ENCODE data around the gene CYTH2.

Gene CYTH2

GRCh38 chr19:48476176-48476575, 7.0 kb downstream of the CYTH2 start:
- Histone ChIP-seq H3K9me3 (ENCODE audit: low read length) (no peaks in the 10 kb centered on the region), H2AFZ (ENCODE audit: low read depth, low read length) (no peak overlapping the region), H3K4me1 (ENCODE audit: insufficient read depth, low read length) (no peaks in the 10 kb centered on the region), H3K4me3 (ENCODE audit: low read length) (no peak overlapping the region), H3K27me3 (ENCODE audit: insufficient read depth, low read length) (no peaks in the 10 kb centered on the region), H3K36me3 (ENCODE audit: insufficient read depth, low read length) (peaks cover 90% of the 10 kb centered on the region)

GRCh38 chr19:48477067-48477685, 8.0 kb downstream of the CYTH2 start:
- no peaks in the 10 kb centered on the region for H3K9me3 ChIP-seq (ENCODE audit: low read length)
- H3K36me3 ChIP-seq (ENCODE audit: insufficient read depth, low read length), result peaks cover 81% of the 10 kb centered on the region
- H3K4me1 ChIP-seq (ENCODE audit: insufficient read depth, low read length), result no peaks in the 10 kb centered on the region
- H2AFZ ChIP-seq (ENCODE audit: low read depth, low read length), result no peak overlapping the region
- H3K27me3 ChIP-seq (ENCODE audit: insufficient read depth, low read length), result no peaks in the 10 kb centered on the region
- H3K4me3 ChIP-seq (ENCODE audit: low read length), result no peak overlapping the region

- H3K9me3 ChIP-seq (ENCODE audit: low read length), result no peaks in the 10 kb centered on the region
- H3K27me3 ChIP-seq (ENCODE audit: insufficient read depth, low read length), result no peaks in the 10 kb centered on the region
- H3K36me3 ChIP-seq (ENCODE audit: insufficient read depth, low read length), result peaks cover 78% of the 10 kb centered on the region
- H3K4me3 ChIP-seq (ENCODE audit: low read length), result no peak overlapping the region
- no peaks in the 10 kb centered on the region for H3K4me1 ChIP-seq (ENCODE audit: insufficient read depth, low read length)
- H2AFZ ChIP-seq (ENCODE audit: low read depth, low read length), result no peak overlapping the region
These were observed 8.6 kb downstream of the CYTH2 start for GRCh38 chr19:48477698-48478338.

GRCh38 chr19:48478339-48479256, 9.4 kb downstream of the CYTH2 start:
- Histone ChIP-seq H3K27me3 (ENCODE audit: insufficient read depth, low read length) (no peaks in the 10 kb centered on the region), H3K4me3 (ENCODE audit: low read length) (no peak overlapping the region), H3K36me3 (ENCODE audit: insufficient read depth, low read length) (peaks cover 70% of the 10 kb centered on the region), H3K4me1 (ENCODE audit: insufficient read depth, low read length) (no peaks in the 10 kb centered on the region), H2AFZ (ENCODE audit: low read depth, low read length) (no peak overlapping the region), H3K9me3 (ENCODE audit: low read length) (no peaks in the 10 kb centered on the region)

- Histone ChIP-seq H3K4me3 (ENCODE audit: low read length) (no peak overlapping the region), H2AFZ (ENCODE audit: low read depth, low read length) (no peak overlapping the region), H3K36me3 (ENCODE audit: insufficient read depth, low read length) (peaks cover 59% of the 10 kb centered on the region), H3K9me3 (ENCODE audit: low read length) (no peaks in the 10 kb centered on the region), H3K27me3 (ENCODE audit: insufficient read depth, low read length) (no peaks in the 10 kb centered on the region), H3K4me1 (ENCODE audit: insufficient read depth, low read length) (no peaks in the 10 kb centered on the region)
These were observed 10.5 kb downstream of the CYTH2 start for GRCh38 chr19:48479686-48480085.

- H3K27me3 ChIP-seq (ENCODE audit: insufficient read depth, low read length), result no peaks in the 10 kb centered on the region
- no peak overlapping the region for H2AFZ ChIP-seq (ENCODE audit: low read depth, low read length)
- no peak overlapping the region for H3K4me3 ChIP-seq (ENCODE audit: low read length)
- peaks cover 55% of the 10 kb centered on the region for H3K36me3 ChIP-seq (ENCODE audit: insufficient read depth, low read length)
- no peaks in the 10 kb centered on the region for H3K4me1 ChIP-seq (ENCODE audit: insufficient read depth, low read length)
- no peaks in the 10 kb centered on the region for H3K9me3 ChIP-seq (ENCODE audit: low read length)
These were observed 11.0 kb downstream of the CYTH2 start for GRCh38 chr19:48480183-48480557.

- no peaks in the 10 kb centered on the region for H3K4me1 ChIP-seq (ENCODE audit: insufficient read depth, low read length)
- peaks cover 48% of the 10 kb centered on the region for H3K36me3 ChIP-seq (ENCODE audit: insufficient read depth, low read length)
- no peak overlapping the region for H2AFZ ChIP-seq (ENCODE audit: low read depth, low read length)
- no peaks in the 10 kb centered on the region for H3K9me3 ChIP-seq (ENCODE audit: low read length)
- H3K4me3 ChIP-seq (ENCODE audit: low read length), result no peak overlapping the region
- no peaks in the 10 kb centered on the region for H3K27me3 ChIP-seq (ENCODE audit: insufficient read depth, low read length)
These were observed 11.7 kb downstream of the CYTH2 start for GRCh38 chr19:48480558-48481500.

- Histone ChIP-seq H3K27me3 (ENCODE audit: insufficient read depth, low read length) (no peaks in the 10 kb centered on the region), H3K9me3 (ENCODE audit: low read length) (no peaks in the 10 kb centered on the region), H3K36me3 (ENCODE audit: insufficient read depth, low read length) (peaks cover 38% of the 10 kb centered on the region), H3K4me3 (ENCODE audit: low read length) (no peak overlapping the region), H3K4me1 (ENCODE audit: insufficient read depth, low read length) (no peaks in the 10 kb centered on the region), H2AFZ (ENCODE audit: low read depth, low read length) (no peak overlapping the region)
These were observed 12.9 kb downstream of the CYTH2 start for GRCh38 chr19:48481846-48482639.

GRCh38 chr19:48483301-48483700, 14.1 kb downstream of the CYTH2 start:
- Histone ChIP-seq H3K27me3 (ENCODE audit: insufficient read depth, low read length) (no peaks in the 10 kb centered on the region), H2AFZ (ENCODE audit: low read depth, low read length) (no peak overlapping the region), H3K36me3 (ENCODE audit: insufficient read depth, low read length) (peaks cover 26% of the 10 kb centered on the region), H3K4me1 (ENCODE audit: insufficient read depth, low read length) (no peaks in the 10 kb centered on the region), H3K4me3 (ENCODE audit: low read length) (no peak overlapping the region), H3K9me3 (ENCODE audit: low read length) (no peaks in the 10 kb centered on the region)

GRCh38 chr19:48484247-48484893, 15.2 kb downstream of the CYTH2 start:
- H3K4me3 ChIP-seq (ENCODE audit: low read length), result no peak overlapping the region
- no peaks in the 10 kb centered on the region for H3K9me3 ChIP-seq (ENCODE audit: low read length)
- no peaks in the 10 kb centered on the region for H3K4me1 ChIP-seq (ENCODE audit: insufficient read depth, low read length)
- no peak overlapping the region for H2AFZ ChIP-seq (ENCODE audit: low read depth, low read length)
- no peaks in the 10 kb centered on the region for H3K27me3 ChIP-seq (ENCODE audit: insufficient read depth, low read length)
- H3K36me3 ChIP-seq (ENCODE audit: insufficient read depth, low read length), result peaks cover 19% of the 10 kb centered on the region

GRCh38 chr19:48484931-48485612, 15.9 kb downstream of the CYTH2 start:
- no peaks in the 10 kb centered on the region for H3K27me3 ChIP-seq (ENCODE audit: insufficient read depth, low read length)
- peaks cover 13% of the 10 kb centered on the region for H3K36me3 ChIP-seq (ENCODE audit: insufficient read depth, low read length)
- no peak overlapping the region for H2AFZ ChIP-seq (ENCODE audit: low read depth, low read length)

More at GRCh38 chr19:48484931-48485612, 15.9 kb downstream of the CYTH2 start:
- H3K9me3 ChIP-seq (ENCODE audit: low read length), result no peaks in the 10 kb centered on the region
- H3K4me1 ChIP-seq (ENCODE audit: insufficient read depth, low read length), result no peaks in the 10 kb centered on the region
- H3K4me3 ChIP-seq (ENCODE audit: low read length), result no peak overlapping the region

Data from neuron (in vitro differentiated cells).